ENCODE results near the gene CPEB4. TPM values are rescaled to one million over a fixed set of nuclear protein-coding genes. Genes with fewer than 3 reads are reported as not detected.

Gene CPEB4
- total RNA-seq, 1 experiment from 2014 or later, result 15.4 TPM

GRCh38 chr5:173909199-173909598 lies 21.1 kb downstream of the CPEB4 start:
- no peak for DNase-seq
- Histone ChIP-seq H3K4me2 (no peak overlapping the region), H3K79me2 (ENCODE audit: low read depth) (no peaks in the 10 kb centered on the region; the same call in 1 of the 2 replicates), H3K4me1 (replicated peaks; ENCODE audit: insufficient read depth) (0 out of 2 replicates have a peak, but pooled peaks cover 4% of the 10 kb centered on the region), H2AFZ (no peak overlapping the region), H3K27me3 (ENCODE audit: insufficient read depth, low read depth) (no peaks in the 10 kb centered on the region), H3F3A (ENCODE audit: insufficient read depth, low read depth) (0 out of 2 replicates have a peak, but pooled peaks cover 3% of the 10 kb centered on the region), H3K36me3 (ENCODE audit: low read depth) (0 out of 2 replicates have a peak, but pooled peaks cover 7% of the 10 kb centered on the region), H3K9me3 (ENCODE audit: insufficient read depth, low read depth) (no peaks in the 10 kb centered on the region), H3K4me3 (no peak overlapping the region), H3K9me2 (ENCODE audit: insufficient read depth) (no peaks in the 10 kb centered on the region), H3K27ac (no peak overlapping the region), H4K20me1 (ENCODE audit: insufficient read depth) (no peaks in the 10 kb centered on the region)
- ChIA-PET POLR2A (ENCODE audit: unreplicated experiment) (no interaction called here), CTCF (no interaction called here)
- TF ChIP-seq EZH2 (IDR thresholded peaks at IDR 0.05; ENCODE audit: low read depth), result no peak
- TF ChIP-seq CTCF (conservative IDR thresholded peaks at IDR 0.05), result no peak
- BruUV-seq (replicated peaks), result no TSS peak
- intact Hi-C loops (cut with micrococcal nuclease; ENCODE audit: unreplicated experiment), result no loop called here

GRCh38 chr5:173910215-173910614 lies 22.1 kb downstream of the CPEB4 start:
- intact Hi-C loops (cut with micrococcal nuclease; ENCODE audit: unreplicated experiment), result no loop called here
- H3K9me3 ChIP-seq (ENCODE audit: insufficient read depth, low read depth), result no peaks in the 10 kb centered on the region
- H2AFZ ChIP-seq, result no peak overlapping the region
- H3K79me2 ChIP-seq (ENCODE audit: low read depth), result no peaks in the 10 kb centered on the region; the same call in 1 of the 2 replicates
- H4K20me1 ChIP-seq (ENCODE audit: insufficient read depth), result no peaks in the 10 kb centered on the region
- no peak overlapping the region for H3K27ac ChIP-seq
- no peak for DNase-seq
- no TSS peak for BruUV-seq (replicated peaks)
- TF ChIP-seq EZH2 (IDR thresholded peaks at IDR 0.05; ENCODE audit: low read depth) (no peak), CTCF (conservative IDR thresholded peaks at IDR 0.05) (no peak)
- POLR2A ChIA-PET (ENCODE audit: unreplicated experiment), result no interaction called here
- 0 out of 2 replicates have a peak, but pooled peaks cover 4% of the 10 kb centered on the region for H3K4me1 ChIP-seq (replicated peaks; ENCODE audit: insufficient read depth)
- H3K27me3 ChIP-seq (ENCODE audit: insufficient read depth, low read depth), result no peaks in the 10 kb centered on the region
- H3K36me3 ChIP-seq (ENCODE audit: low read depth), result 0 out of 2 replicates have a peak, but pooled peaks cover 7% of the 10 kb centered on the region
- CTCF ChIA-PET, result interaction anchor here (0.6 to 0.7 kb wide), 3 partner anchors 11 to 1229 kb away, joined by 3 to 4 read pairs (median 3); no protein-coding TSS in a partner anchor
- H3F3A ChIP-seq (ENCODE audit: insufficient read depth, low read depth), result 0 out of 2 replicates have a peak, but pooled peaks cover 3% of the 10 kb centered on the region
- H3K4me2 ChIP-seq, result no peak overlapping the region
- H3K4me3 ChIP-seq, result no peak overlapping the region
- no peaks in the 10 kb centered on the region for H3K9me2 ChIP-seq (ENCODE audit: insufficient read depth)

GRCh38 chr5:173911623-173912022 lies 23.5 kb downstream of the CPEB4 start:
- DNase-seq, result no peak
- Histone ChIP-seq H3F3A (ENCODE audit: insufficient read depth, low read depth) (0 out of 2 replicates have a peak, but pooled peaks cover 3% of the 10 kb centered on the region), H3K9me3 (ENCODE audit: insufficient read depth, low read depth) (no peaks in the 10 kb centered on the region), H3K36me3 (ENCODE audit: low read depth) (0 out of 2 replicates have a peak, but pooled peaks cover 7% of the 10 kb centered on the region), H3K4me3 (no peak overlapping the region), H3K27ac (no peak overlapping the region), H3K4me2 (no peak overlapping the region), H3K27me3 (ENCODE audit: insufficient read depth, low read depth) (no peaks in the 10 kb centered on the region), H3K4me1 (replicated peaks; ENCODE audit: insufficient read depth) (0 out of 2 replicates have a peak, but pooled peaks cover 4% of the 10 kb centered on the region), H2AFZ (no peak overlapping the region), H4K20me1 (ENCODE audit: insufficient read depth) (no peaks in the 10 kb centered on the region), H3K9me2 (ENCODE audit: insufficient read depth) (no peaks in the 10 kb centered on the region), H3K79me2 (ENCODE audit: low read depth) (no peaks in the 10 kb centered on the region; the same call in 1 of the 2 replicates)
- intact Hi-C loops (cut with micrococcal nuclease; ENCODE audit: unreplicated experiment), result no loop called here
- TF ChIP-seq EZH2 (IDR thresholded peaks at IDR 0.05; ENCODE audit: low read depth) (no peak), CTCF (conservative IDR thresholded peaks at IDR 0.05) (no peak)
- BruUV-seq (replicated peaks), result no TSS peak
- POLR2A ChIA-PET (ENCODE audit: unreplicated experiment), result no interaction called here
- CTCF ChIA-PET, result interaction anchor here (0.6 kb wide), 1 partner anchor 52 kb away, joined by 3 read pairs; no protein-coding TSS in a partner anchor

Data from PC-9 (cell line).